WTC11 (cell line): Measurements from ENCODE around the gene TTI1. TPM values are rescaled to one million over a fixed set of nuclear protein-coding genes. Genes with fewer than 3 reads are reported as not detected.
A peak's percentile ranks its signal among the peaks of the same experiment; 100 is the strongest.

ENCODE experiments used
- ATAC-seq: fragments of 200-7000 bp; cut with Tn5 transposase; 2 replicates; pipeline ENCODE4 v1.10.0; 2021; ENCODE audit warnings: mild to moderate bottlenecking, moderate library complexity
- CTCF ChIA-PET: fragments of 300-600 bp; sonication (Branson Sonifier 250); formaldehyde crosslinking; loops from one replicate; lab custom pipeline; 2021; ENCODE audit warnings: antibody characterized with exemption; lab: Charles Lee
- POLR2A ChIA-PET: fragments of 350-600 bp; sonication (Branson Sonifier 250); formaldehyde crosslinking; loops from one replicate; lab custom pipeline; 2021; ENCODE audit warnings: antibody characterized with exemption; lab: Charles Lee
- DNase-seq: peaks from one replicate; pipeline ENCODE4 v3.0.0; 2021; ENCODE audit warnings: low spot score
- H3K27ac Mint-ChIP-seq: 2 replicates; pipeline ENCODE4 v1.8.0; 2021; ENCODE audit warnings: mixed read lengths
- H3K27me3 Mint-ChIP-seq: 2 replicates; pipeline ENCODE4 v1.8.0; 2021; ENCODE audit warnings: low read depth, mild to moderate bottlenecking, moderate library complexity, mixed read lengths
- H3K36me3 Mint-ChIP-seq: 2 replicates; pipeline ENCODE4 v1.8.0; 2021; ENCODE audit warnings: mixed read lengths
- H3K4me1 Mint-ChIP-seq: 2 replicates; pipeline ENCODE4 v1.8.0; 2022; ENCODE audit warnings: mixed read lengths
- H3K4me3 Mint-ChIP-seq: 2 replicates; pipeline ENCODE4 v1.8.0; 2021; ENCODE audit warnings: mild to moderate bottlenecking, moderate library complexity, mixed read lengths
- H3K9me3 Mint-ChIP-seq: 2 replicates; pipeline ENCODE4 v1.8.0; 2021; ENCODE audit warnings: mixed read lengths
- ATF3 ChIP-seq: sonication (generic); formaldehyde crosslinking; conservative IDR thresholded peaks from 2 replicates; pipeline ENCODE4 v1.8.1; 2022; ENCODE audit warnings: mild to moderate bottlenecking, missing genetic modification reagents
- CDX4 ChIP-seq: fragments of 250-450 bp; sonication (Bioruptor Pico); IDR thresholded peaks from 2 replicates; pipeline ENCODE4 v1.9.0; 2021; ENCODE audit warnings: moderate library complexity, mild to moderate bottlenecking, inconsistent platforms, borderline replicate concordance
- CREB1 ChIP-seq: sonication (generic); formaldehyde crosslinking; IDR thresholded peaks from 2 replicates; pipeline ENCODE4 v1.8.0; 2023; ENCODE audit warnings: mild to moderate bottlenecking, missing genetic modification reagents
- ELF4 ChIP-seq: sonication (generic); formaldehyde crosslinking; IDR thresholded peaks from 2 replicates; pipeline ENCODE4 v1.8.1; 2022; ENCODE audit warnings: low read depth, mild to moderate bottlenecking, moderate library complexity, missing genetic modification reagents
- EMX1 ChIP-seq: fragments of 250-450 bp; sonication (Bioruptor Pico); IDR thresholded peaks from 2 replicates; pipeline ENCODE4 v1.8.0; 2021; ENCODE audit warnings: mild to moderate bottlenecking
- GABPB1 ChIP-seq: sonication (generic); formaldehyde crosslinking; IDR thresholded peaks from 2 replicates; pipeline ENCODE4 v1.8.1; 2023; ENCODE audit warnings: mild to moderate bottlenecking, missing genetic modification reagents
- GTF2I ChIP-seq: fragments of 250-450 bp; sonication (Bioruptor Pico); conservative IDR thresholded peaks from 2 replicates; pipeline ENCODE4 v1.4.0; 2021; ENCODE audit warnings: mild to moderate bottlenecking
- MXD4 ChIP-seq: fragments of 250-450 bp; sonication (Bioruptor Pico); IDR thresholded peaks from 2 replicates; pipeline ENCODE4 v1.8.0; 2021; ENCODE audit warnings: mild to moderate bottlenecking, moderate library complexity, borderline replicate concordance
- NR3C1 ChIP-seq: sonication (generic); formaldehyde crosslinking; conservative IDR thresholded peaks from 2 replicates; pipeline ENCODE4 v1.8.1; 2023; ENCODE audit warnings: low read depth, mild to moderate bottlenecking, missing genetic modification reagents
- PREB ChIP-seq: sonication (generic); formaldehyde crosslinking; IDR thresholded peaks from 2 replicates; pipeline ENCODE4 v1.8.1; 2022; ENCODE audit warnings: mild to moderate bottlenecking, missing genetic modification reagents, moderate library complexity, borderline replicate concordance
- SOX15 ChIP-seq: fragments of 250-450 bp; sonication (Bioruptor Pico); IDR thresholded peaks from 2 replicates; pipeline ENCODE4 v1.9.0; 2021; ENCODE audit warnings: mild to moderate bottlenecking
- TEAD1 ChIP-seq: sonication (generic); formaldehyde crosslinking; IDR thresholded peaks from 2 replicates; pipeline ENCODE4 v1.8.0; 2022; ENCODE audit warnings: mild to moderate bottlenecking, missing genetic modification reagents
- USF1 ChIP-seq: sonication (generic); formaldehyde crosslinking; IDR thresholded peaks from 2 replicates; pipeline ENCODE4 v1.8.0; 2022; ENCODE audit warnings: mild to moderate bottlenecking, missing genetic modification reagents
- ZMAT4 ChIP-seq: fragments of 250-450 bp; sonication (Bioruptor Pico); IDR thresholded peaks from 2 replicates; pipeline ENCODE4 v1.9.0; 2021; ENCODE audit warnings: mild to moderate bottlenecking
- ZNF232 ChIP-seq: sonication (generic); formaldehyde crosslinking; IDR thresholded peaks from 2 replicates; pipeline ENCODE4 v1.8.0; 2022; ENCODE audit warnings: mild to moderate bottlenecking, missing genetic modification reagents
- ZNF396 ChIP-seq: fragments of 250-450 bp; sonication (Bioruptor Pico); IDR thresholded peaks from 2 replicates; pipeline ENCODE4 v1.8.0; 2021; ENCODE audit warnings: mild to moderate bottlenecking, moderate library complexity, borderline replicate concordance
- ZNF416 ChIP-seq: fragments of 250-450 bp; sonication (Bioruptor Pico); IDR thresholded peaks from 2 replicates; pipeline ENCODE4 v1.9.0; 2021; ENCODE audit warnings: mild to moderate bottlenecking, inconsistent platforms
- ZNF532 ChIP-seq: fragments of 250-450 bp; sonication (Bioruptor Pico); IDR thresholded peaks from 2 replicates; pipeline ENCODE4 v1.9.0; 2021; ENCODE audit warnings: mild to moderate bottlenecking, borderline replicate concordance
- ZNF671 ChIP-seq: fragments of 250-450 bp; sonication (Bioruptor Pico); IDR thresholded peaks from 2 replicates; pipeline ENCODE4 v1.8.0; 2021; ENCODE audit warnings: mild to moderate bottlenecking
- ZSCAN18 ChIP-seq: fragments of 250-450 bp; sonication (Bioruptor Pico); IDR thresholded peaks from 2 replicates; pipeline ENCODE4 v2.1.2; 2022; ENCODE audit warnings: mild to moderate bottlenecking, moderate library complexity
- total RNA-seq: library from RNA; stranded (reverse); gene quantifications from 3 replicates; pipeline ENCODE4 v1.2.3, GENCODE V29; 2021

The TTI1 gene
- total RNA-seq, 1 experiment from 2014 or later: 43.5 TPM

- TF ChIP-seq ZNF532 (CRISPR knock-in tag): no peak
These were observed 42.1 kb upstream of the TTI1 start (continued) for GRCh38 chr20:38075161-38075998.

- ATAC-seq (peak; percentile 83), DNase-seq (no peak)
- Mint-ChIP-seq H3K4me3 (no peak overlapping the region), H3K4me1 (peaks cover 6% of the 10 kb centered on the region), H3K27me3 (no peaks in the 10 kb centered on the region), H3K9me3 (no peaks in the 10 kb centered on the region), H3K36me3 (peaks cover 42% of the 10 kb centered on the region), H3K27ac (no peak overlapping the region)
- CTCF ChIA-PET: interaction anchor here (0.6 to 5.1 kb wide), 65 partner anchors 9 to 509 kb away, joined by 3 to 134 read pairs (median 5); partner anchors contain the start of genes BPI, RPRD1B, TGM2 and TTI1
- TF ChIP-seq ZMAT4: no peak
- TF ChIP-seq CREB1 (CRISPR knock-in tag): no peak
- POLR2A ChIA-PET: no interaction called here
These were observed 40.2 kb upstream of the TTI1 start for GRCh38 chr20:38073307-38074071.

GRCh38 chr20:38072898-38073297 lies 39.6 kb upstream of the TTI1 start:
- Mint-ChIP-seq H3K4me1 (peaks cover 6% of the 10 kb centered on the region), H3K27ac (no peak overlapping the region), H3K4me3 (no peak overlapping the region), H3K9me3 (no peaks in the 10 kb centered on the region), H3K36me3 (peaks cover 40% of the 10 kb centered on the region), H3K27me3 (no peaks in the 10 kb centered on the region)
- TF ChIP-seq ZNF232: no peak
- TF ChIP-seq ZNF416 (CRISPR knock-in tag): no peak
- TF ChIP-seq PREB (CRISPR knock-in tag): no peak
- no peak for TF ChIP-seq ATF3 (CRISPR knock-in tag)
- no peak for TF ChIP-seq EMX1 (CRISPR knock-in tag)
- TF ChIP-seq TEAD1 (CRISPR knock-in tag): no peak
- TF ChIP-seq NR3C1 (CRISPR knock-in tag): no peak
- TF ChIP-seq ELF4 (CRISPR knock-in tag): no peak
- no peak for TF ChIP-seq MXD4 (CRISPR knock-in tag)
- no peak for TF ChIP-seq ZNF396 (CRISPR knock-in tag)
- no peak for TF ChIP-seq GABPB1 (CRISPR knock-in tag)
- no peak for TF ChIP-seq ZMAT4
- TF ChIP-seq ZNF671 (CRISPR knock-in tag): no peak
- no peak for TF ChIP-seq GTF2I (CRISPR knock-in tag)
- no peak for TF ChIP-seq ZSCAN18 (CRISPR knock-in tag)
- no peak for TF ChIP-seq SOX15 (CRISPR knock-in tag)
- TF ChIP-seq CDX4 (CRISPR knock-in tag): no peak
- no peak for TF ChIP-seq USF1 (CRISPR knock-in tag)
- ATAC-seq (no peak), DNase-seq (no peak)
- ChIA-PET CTCF (interaction anchor here (0.7 to 5.1 kb wide), 61 partner anchors 8 to 509 kb away, joined by 3 to 134 read pairs (median 5); partner anchors contain the start of genes BPI, RPRD1B, TGM2 and TTI1), POLR2A (no interaction called here)
